GM18867 (cell line): ENCODE data around the gene FTHL17.
A peak's percentile ranks its signal among the peaks of the same experiment; 100 is the strongest.

ENCODE experiments used
- ATAC-seq: cut with Tn5 transposase; IDR thresholded peaks from one replicate; pipeline ENCODE4 v1.9.1; 2021; ENCODE audit warnings: mild to moderate bottlenecking, moderate library complexity; ENCODE audit not compliant: unreplicated experiment

FTHL17 gene

DNA sequence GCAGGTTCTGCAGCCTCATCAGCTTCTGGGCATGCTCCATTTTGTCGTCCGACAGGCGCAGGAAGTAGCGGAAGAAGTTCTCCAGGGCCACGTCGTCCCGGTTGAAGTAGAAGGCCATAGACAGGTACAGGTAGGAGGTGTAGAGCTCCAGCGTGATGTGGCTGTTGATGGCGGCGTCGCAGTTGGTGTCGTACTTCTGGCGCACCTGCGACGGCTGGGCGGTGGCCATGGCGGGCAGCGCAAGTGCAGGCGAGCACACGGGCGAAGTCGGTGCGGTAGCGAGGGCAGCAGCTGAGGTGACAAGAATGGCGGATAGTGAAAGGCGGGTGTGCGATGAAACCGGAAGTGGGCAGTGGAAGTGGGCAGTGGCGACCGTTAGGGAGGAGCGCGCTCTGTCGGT, at the start of gene FTHL17:
Gene FTHL17, minus strand, starts transcription at position 317 of the 400 bp plus-strand sequence. Its CDS starts 88 bp downstream, at position 229.
- ATAC-seq = no peak

DNA sequence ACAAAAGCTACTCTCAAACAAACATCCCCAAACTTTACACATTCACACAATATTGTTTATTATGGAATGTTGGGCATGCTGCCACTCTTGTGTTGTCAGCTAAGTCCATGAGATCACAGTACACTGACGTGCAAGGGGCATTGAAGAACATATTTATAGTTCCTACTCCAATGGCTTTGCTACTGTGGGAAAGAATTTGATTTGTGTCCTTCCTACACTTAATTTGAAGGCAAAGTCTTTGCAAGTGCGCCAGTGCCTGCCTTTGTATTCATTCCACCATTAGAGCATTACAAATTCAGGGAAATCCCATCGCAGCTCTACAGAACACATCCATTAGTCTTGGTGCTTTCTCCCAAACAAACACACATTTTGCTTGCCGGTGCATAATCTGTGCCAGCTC, 45.4 kb upstream of the FTHL17 start:
- ATAC-seq = no peak

DNA sequence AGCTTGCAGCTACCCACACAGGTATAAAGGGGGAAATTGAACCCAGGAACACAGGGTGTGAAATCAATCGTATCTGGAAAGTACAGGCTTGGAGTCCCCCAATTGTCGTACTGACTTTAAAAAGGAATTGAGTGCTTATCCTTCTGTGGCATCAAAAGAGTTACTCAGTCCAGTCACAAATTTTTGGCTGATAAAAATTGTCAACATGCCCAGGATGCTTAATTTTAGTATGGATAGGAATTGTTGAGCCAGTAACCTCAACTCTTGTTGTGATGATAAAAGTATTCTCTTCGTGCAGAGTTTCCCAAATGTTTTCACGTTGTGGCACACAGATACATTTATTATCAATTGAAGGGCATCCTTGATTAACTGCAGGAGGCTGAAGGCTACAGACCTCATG, 43.6 kb upstream of the FTHL17 start:
- no peak for ATAC-seq

DNA sequence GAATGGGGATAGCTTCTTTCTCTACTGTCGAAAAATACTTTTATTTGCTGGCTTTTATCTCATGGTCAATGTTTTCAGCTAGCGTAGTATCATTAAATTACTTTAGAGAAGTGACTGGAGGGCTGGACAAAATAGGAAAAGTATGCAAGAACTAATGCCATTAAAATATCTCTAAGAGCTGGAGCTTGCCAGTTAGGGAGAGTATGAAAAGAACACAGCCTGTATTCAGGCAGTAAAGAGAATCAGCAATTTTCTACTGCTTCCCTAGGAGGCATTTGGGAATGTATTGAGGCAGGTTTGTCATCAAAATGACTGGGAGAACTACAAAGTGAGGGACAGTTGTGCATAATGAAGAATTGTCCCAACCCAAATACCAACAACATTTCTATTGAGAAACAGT, 43.0 kb upstream of the FTHL17 start:
- ATAC-seq = no peak

GRCh38 chrX:31112226-31112999, 40.6 kb upstream of the FTHL17 start:
- ATAC-seq = no peak

DNA sequence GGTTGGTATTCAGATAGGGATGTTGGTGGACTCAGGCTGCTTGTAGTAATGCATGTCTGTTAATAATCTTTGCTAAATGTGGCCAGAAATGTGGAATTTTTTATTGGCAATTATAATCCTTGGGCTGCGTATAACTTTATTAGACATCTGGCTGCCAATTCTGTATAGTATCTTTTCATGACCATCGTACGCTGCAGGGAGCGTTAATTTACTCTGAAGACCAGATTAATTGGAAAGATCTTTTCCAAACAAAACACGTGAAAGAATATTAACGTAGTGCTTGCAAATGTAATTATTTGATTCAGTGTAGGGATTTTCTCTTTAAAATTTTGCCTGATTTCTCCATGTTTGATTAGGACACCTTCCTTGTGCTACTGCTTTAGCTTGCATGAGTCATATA, 38.8 kb upstream of the FTHL17 start:
- no peak for ATAC-seq

- ATAC-seq = peak; percentile 77
These were observed 27.8 kb upstream of the FTHL17 start for GRCh38 chrX:31099536-31100090.

- ATAC-seq = no peak
These were observed 26.2 kb upstream of the FTHL17 start for GRCh38 chrX:31098079-31098478.

DNA sequence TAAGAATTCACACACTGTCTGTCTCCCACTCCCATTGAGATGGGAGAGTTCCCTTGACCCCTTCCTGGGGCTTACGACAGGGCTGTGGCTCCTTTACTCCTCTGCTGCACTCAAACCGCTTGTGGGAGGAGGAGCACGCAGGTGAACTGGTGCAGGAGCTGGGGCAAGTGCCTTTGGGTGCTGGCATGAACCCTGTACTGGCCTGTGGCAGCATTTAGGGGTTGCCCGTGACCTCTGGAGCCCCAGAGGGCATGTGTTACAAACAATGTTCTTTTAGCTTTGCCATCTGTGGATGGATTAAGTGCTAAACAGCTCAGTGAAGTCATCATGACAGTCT, 21.8 kb upstream of the FTHL17 start:
- ATAC-seq = peak; percentile 33

DNA sequence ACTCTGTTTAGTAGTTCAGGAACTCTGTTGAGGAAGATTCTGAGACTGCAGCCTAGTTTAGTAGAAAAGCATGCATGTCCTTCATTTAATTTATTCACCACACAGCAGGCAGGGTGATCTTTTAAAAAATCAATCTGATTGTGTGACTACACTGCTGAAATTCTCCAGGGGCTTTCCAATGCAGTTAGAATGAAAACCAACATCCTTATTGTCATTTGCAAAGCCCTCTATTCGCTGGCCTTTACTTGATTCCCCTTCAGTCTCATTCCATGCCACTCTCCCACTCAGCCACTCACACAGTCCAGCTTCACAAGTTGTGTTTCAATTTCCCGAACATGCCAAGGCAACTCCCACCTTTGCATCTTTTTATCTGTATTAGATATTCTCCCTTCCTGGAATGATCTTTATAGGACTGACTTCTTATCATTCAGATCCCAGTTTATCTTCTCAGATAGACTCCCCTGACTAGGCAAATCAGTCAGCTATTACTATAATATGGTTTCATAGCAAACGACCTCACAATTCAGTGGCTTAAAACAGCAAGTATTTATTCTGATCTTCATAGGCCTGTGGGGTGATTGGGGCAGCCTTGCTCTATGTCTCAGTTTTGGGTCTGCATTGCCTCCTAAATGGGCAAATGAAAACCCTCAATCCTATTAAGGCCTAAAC, 21.3 kb upstream of the FTHL17 start:
- peak; percentile 63 for ATAC-seq

- peak; percentile 3 for ATAC-seq
These were observed 20.6 kb upstream of the FTHL17 start for GRCh38 chrX:31092476-31092875.

- no peak for ATAC-seq
These were observed 20.0 kb upstream of the FTHL17 start for GRCh38 chrX:31091819-31092218.

GRCh38 chrX:31074522-31074921, 2.7 kb upstream of the FTHL17 start:
- no peak for ATAC-seq

- ATAC-seq = no peak
These were observed 579 bp downstream of the FTHL17 start for GRCh38 chrX:31071262-31071661.

DNA sequence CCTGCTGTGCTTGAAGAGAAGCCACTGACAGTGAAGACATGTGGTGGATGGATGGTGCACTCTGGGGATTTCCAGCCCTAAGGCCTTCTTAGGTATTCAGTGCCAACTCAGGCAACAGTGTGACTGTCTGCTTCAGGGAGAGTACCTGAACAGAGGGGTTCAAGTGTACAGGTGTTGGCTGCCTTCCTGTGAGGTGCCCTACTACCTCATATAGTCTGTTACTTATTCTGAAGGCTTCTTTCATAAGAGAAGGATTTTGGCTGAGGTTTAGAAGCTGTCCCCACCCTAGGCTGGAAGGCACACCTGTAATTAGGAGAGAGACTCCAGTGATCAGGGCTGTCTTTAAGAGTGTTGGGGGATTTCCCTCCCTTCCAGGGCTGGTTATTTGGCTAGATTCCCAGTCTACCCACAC, 1.8 kb downstream of the FTHL17 start:
- ATAC-seq = peak; percentile 71

DNA sequence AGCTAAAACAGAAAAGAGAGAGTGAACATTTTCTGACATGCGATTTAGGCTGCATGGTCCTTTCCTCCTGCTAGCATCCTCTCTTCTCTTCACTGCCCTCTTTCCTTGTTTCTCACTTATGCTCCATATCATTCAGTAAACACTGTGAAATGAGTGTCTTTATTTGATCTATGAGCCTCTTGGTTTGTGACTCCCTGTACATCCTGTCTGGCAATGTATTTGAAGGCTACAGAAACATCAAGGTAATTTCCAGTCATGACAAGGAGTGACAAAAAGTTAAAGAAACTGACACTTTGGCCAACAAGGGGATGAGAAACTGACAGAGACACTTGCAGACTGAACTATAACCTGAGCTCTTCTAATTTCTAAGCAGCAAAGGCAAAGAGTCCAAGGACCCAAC, 8.7 kb downstream of the FTHL17 start:
- peak; percentile 54 for ATAC-seq

DNA sequence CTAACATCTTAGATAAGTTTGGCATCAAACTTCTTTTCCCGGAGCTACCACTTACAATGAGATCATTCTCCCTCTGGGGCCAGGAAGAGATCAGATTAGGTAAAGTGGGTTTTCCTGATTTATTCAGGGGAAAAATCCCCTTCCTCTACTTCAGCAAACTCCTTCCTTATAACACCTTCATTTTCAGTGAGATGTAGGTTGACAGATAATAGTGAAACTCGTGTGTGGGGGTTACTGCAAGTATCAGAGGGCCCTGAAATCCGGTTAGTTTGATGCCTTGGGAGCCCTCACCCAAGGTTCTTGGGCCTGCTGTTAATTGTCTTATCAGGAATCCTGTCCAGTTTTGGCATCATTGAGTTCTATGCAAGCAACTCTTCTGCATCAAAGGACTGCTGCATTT, 10.8 kb downstream of the FTHL17 start:
- ATAC-seq = peak; percentile 70

- ATAC-seq = no peak
These were observed 11.8 kb downstream of the FTHL17 start for GRCh38 chrX:31060016-31060415.

DNA sequence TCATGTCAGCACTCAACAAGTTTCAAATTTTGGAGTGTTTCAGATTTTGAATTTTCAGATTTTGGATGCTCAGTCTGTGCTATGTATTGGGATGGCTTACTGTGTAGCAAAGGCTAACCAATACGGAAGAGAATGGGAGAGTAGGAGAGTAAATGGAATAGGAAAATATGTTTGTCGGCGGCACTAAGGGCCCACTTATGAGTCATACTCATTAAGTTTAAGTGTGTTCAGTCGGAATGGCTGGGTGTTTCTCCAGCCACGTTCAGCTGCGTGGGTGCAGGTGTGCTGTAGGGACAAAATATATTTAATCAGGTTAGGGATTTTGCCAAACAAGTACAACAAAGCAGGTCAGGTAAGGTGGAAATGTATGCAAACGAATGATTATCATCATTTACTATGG, 13.6 kb downstream of the FTHL17 start:
- ATAC-seq = no peak

- no peak for ATAC-seq
These were observed 14.2 kb downstream of the FTHL17 start for GRCh38 chrX:31057691-31058090.

DNA sequence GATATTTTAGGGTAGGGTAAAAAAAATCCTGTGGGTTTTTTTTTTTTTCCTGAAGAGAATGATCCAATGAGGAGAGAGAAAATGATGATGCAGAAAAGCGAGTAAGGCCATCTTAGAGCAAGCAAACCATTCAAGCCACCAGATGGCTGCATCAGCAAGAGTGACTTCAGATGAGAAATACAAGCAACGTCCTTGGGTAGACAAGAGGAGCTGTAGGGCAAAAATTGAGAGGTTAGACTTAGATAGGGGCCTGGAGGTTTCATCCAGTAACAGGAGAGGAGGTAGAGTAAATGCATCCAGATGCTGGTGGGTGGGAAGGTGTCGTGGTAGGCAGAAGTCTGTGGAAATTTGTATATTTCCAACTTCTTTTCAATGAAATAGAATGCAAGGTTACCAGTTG, 14.6 kb downstream of the FTHL17 start:
- no peak for ATAC-seq

DNA sequence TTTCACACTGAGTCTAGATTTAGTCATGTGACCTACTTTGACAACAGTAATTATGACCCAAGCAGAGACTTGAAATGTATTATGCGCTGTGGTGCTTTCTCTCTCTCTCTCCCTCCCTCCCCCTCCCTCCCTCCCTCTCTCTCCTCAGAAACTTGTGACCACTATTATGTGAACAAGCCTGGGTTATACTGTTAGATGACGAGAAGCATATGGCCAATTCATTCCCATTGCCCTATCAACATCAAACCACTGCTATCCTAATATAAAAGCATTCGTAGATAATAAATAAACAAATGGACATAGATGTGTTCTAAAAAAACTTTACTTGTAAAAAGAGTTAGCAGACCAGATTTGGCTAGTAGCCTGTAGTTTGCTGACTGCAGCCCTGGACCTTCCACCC, 18.2 kb downstream of the FTHL17 start:
- ATAC-seq = no peak
